Mammary epithelial cell (primary cell): Measurements from ENCODE around the gene ASH1L.
"Not testable (repeated sequence)": the region's sequence is repeated elsewhere in the genome, so short reads cannot be mapped to it uniquely, and the experiment has no call there.

Experiments
- EZH2 ChIP-seq: IDR thresholded peaks from 2 replicates; pipeline ENCODE4 v1.6.1; 2012; ENCODE audit warnings: low read length, inconsistent platforms, borderline replicate concordance
- TF ChIP-seq, protein P1 (sequence below), 2 donors: IDR thresholded peaks in 1 of 2; conservative IDR thresholded peaks in 1 of 2; 2 replicates each; pipeline ENCODE4 v1.5.1; 2011 to 2012; ENCODE audit warnings: inconsistent platforms in 2 of 2, low read length in 2 of 2, mild to moderate bottlenecking in 2 of 2, control low read depth in 1 of 2, low read depth in 1 of 2; ENCODE audit not compliant: insufficient read depth in 1 of 2; ENCODE audit errors: extremely low read depth in 1 of 2

DNA sequence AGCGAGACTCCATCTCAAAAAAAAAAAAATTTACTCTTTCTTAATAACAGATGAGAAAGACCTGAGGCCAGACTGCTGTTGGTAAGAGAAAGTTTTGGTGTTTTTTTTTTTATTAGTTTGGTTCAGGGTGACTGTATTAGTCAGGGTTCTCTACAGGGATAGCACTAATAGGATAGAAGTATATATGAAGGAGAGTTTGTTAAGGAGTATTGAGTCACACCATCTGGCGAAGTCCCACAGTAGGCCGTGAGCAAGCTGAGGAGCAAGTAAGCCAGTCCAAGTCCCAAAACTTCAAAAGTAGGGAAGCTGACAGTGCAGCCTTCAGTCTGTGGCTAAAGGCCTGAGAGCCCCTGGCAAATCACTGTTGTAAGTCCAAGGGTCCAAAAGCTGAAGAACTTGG is 26.7 kb upstream of the ASH1L start:
- TF ChIP-seq, protein P1, sequence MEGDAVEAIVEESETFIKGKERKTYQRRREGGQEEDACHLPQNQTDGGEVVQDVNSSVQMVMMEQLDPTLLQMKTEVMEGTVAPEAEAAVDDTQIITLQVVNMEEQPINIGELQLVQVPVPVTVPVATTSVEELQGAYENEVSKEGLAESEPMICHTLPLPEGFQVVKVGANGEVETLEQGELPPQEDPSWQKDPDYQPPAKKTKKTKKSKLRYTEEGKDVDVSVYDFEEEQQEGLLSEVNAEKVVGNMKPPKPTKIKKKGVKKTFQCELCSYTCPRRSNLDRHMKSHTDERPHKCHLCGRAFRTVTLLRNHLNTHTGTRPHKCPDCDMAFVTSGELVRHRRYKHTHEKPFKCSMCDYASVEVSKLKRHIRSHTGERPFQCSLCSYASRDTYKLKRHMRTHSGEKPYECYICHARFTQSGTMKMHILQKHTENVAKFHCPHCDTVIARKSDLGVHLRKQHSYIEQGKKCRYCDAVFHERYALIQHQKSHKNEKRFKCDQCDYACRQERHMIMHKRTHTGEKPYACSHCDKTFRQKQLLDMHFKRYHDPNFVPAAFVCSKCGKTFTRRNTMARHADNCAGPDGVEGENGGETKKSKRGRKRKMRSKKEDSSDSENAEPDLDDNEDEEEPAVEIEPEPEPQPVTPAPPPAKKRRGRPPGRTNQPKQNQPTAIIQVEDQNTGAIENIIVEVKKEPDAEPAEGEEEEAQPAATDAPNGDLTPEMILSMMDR (conservative IDR thresholded peaks at IDR 0.05 in 1 of 2, IDR thresholded peaks at IDR 0.05 in 1 of 2; ENCODE audit: extremely low read depth in 1 of 2, insufficient read depth in 1 of 2, low read depth in 1 of 2, low read length in 2 of 2), result not testable (repeated sequence)
- not testable (repeated sequence) for TF ChIP-seq EZH2
